SK-N-SH treated with all-trans-retinoic acid at 6 μM for 48 hours (cell line): ENCODE results near the gene DCAF16.

Experiments used
- ARNTL ChIP-seq: fragments of 450-650 bp; formaldehyde crosslinking; IDR thresholded peaks from 2 replicates; pipeline ENCODE4 v1.5.0; 2020; ENCODE audit warnings: low read depth, mild to moderate bottlenecking, moderate library complexity, borderline replicate concordance
- CREB5 ChIP-seq: fragments of 250-450 bp; sonication (Bioruptor Pico); IDR thresholded peaks from 2 replicates; pipeline ENCODE4 v1.5.1; 2020; ENCODE audit warnings: low read depth, mild to moderate bottlenecking, moderate library complexity
- CSRNP3 ChIP-seq: fragments of 250-450 bp; sonication (Bioruptor Pico); IDR thresholded peaks from 2 replicates; pipeline ENCODE4 v1.5.1; 2021; ENCODE audit warnings: mild to moderate bottlenecking, moderate library complexity
- ISL1 ChIP-seq: fragments of 250-450 bp; sonication (Bioruptor Pico); IDR thresholded peaks from 2 replicates; pipeline ENCODE4 v2.1.2; 2022; ENCODE audit warnings: mild to moderate bottlenecking, moderate library complexity
- PATZ1 ChIP-seq: fragments of 250-450 bp; sonication (Bioruptor Pico); IDR thresholded peaks from 2 replicates; pipeline ENCODE4 v1.8.0; 2020; ENCODE audit warnings: mild to moderate bottlenecking, moderate library complexity, borderline replicate concordance
- PPARA ChIP-seq: fragments of 250-450 bp; sonication (Bioruptor Pico); IDR thresholded peaks from 2 replicates; pipeline ENCODE4 v1.5.0; 2020; ENCODE audit warnings: mild to moderate bottlenecking, borderline replicate concordance
- SNAI2 ChIP-seq: fragments of 250-450 bp; sonication (Bioruptor Pico); IDR thresholded peaks from 2 replicates; pipeline ENCODE4 v1.5.0; 2020; ENCODE audit warnings: mild to moderate bottlenecking, moderate library complexity
- TCF4 ChIP-seq: fragments of 250-450 bp; sonication (Bioruptor Pico); IDR thresholded peaks from 2 replicates; pipeline ENCODE4 v1.8.0; 2021; ENCODE audit warnings: mild to moderate bottlenecking, moderate library complexity, borderline replicate concordance
- ZFP3 ChIP-seq: fragments of 250-450 bp; sonication (Bioruptor Pico); IDR thresholded peaks from 2 replicates; pipeline ENCODE4 v1.5.0; 2020; ENCODE audit warnings: mild to moderate bottlenecking, moderate library complexity
- ZNF8 ChIP-seq: fragments of 450-650 bp; formaldehyde crosslinking; IDR thresholded peaks from 2 replicates; pipeline ENCODE4 v1.5.0; 2020; ENCODE audit warnings: mild to moderate bottlenecking, moderate library complexity

GRCh38 chr4:17823871-17824669 is 13.5 kb upstream of the DCAF16 start:
- TF ChIP-seq SNAI2 (CRISPR knock-in tag) (no peak), TCF4 (CRISPR knock-in tag) (no peak), ZNF8 (no peak), ARNTL (CRISPR knock-in tag) (no peak), ZFP3 (CRISPR knock-in tag) (no peak), ISL1 (CRISPR knock-in tag) (no peak), CSRNP3 (no peak), PPARA (CRISPR knock-in tag) (no peak), CREB5 (CRISPR knock-in tag) (no peak), PATZ1 (CRISPR knock-in tag) (no peak)
